MM.1S (cell line): ENCODE data around the gene MICALL1.

ENCODE experiments used
- DNase-seq: peaks from one replicate; pipeline ENCODE4 v3.0.0-alpha.2; 2015
- H2AFZ ChIP-seq: fragments of 300-600 bp; sonication (generic); 2 replicates; pipeline ENCODE4 v1.6.0; 2016; ENCODE audit warnings: antibody characterized with exemption, low read length
- H3F3A ChIP-seq: fragments of 300-600 bp; sonication (generic); 2 replicates; pipeline ENCODE4 v1.6.1; 2016; ENCODE audit warnings: mild to moderate bottlenecking, antibody characterized with exemption, low read length, moderate library complexity, mixed read lengths; ENCODE audit not compliant: insufficient read depth
- H3K27ac ChIP-seq: fragments of 300-600 bp; sonication (generic); 2 replicates; pipeline ENCODE4 v1.5.1; 2016; ENCODE audit warnings: mild to moderate bottlenecking, low read length
- H3K27me3 ChIP-seq: fragments of 300-600 bp; sonication (generic); replicated peaks from 2 replicates; pipeline ENCODE4 v1.6.0; 2016; ENCODE audit warnings: low read length; ENCODE audit not compliant: insufficient read depth
- H3K36me3 ChIP-seq: fragments of 300-600 bp; sonication (generic); replicated peaks from 2 replicates; pipeline ENCODE4 v1.6.1; 2016; ENCODE audit warnings: mild to moderate bottlenecking, low read length, mixed read lengths; ENCODE audit not compliant: insufficient read depth
- H3K4me1 ChIP-seq: fragments of 300-600 bp; sonication (generic); 2 replicates; pipeline ENCODE4 v1.6.1; 2016; ENCODE audit warnings: low read length, mixed read lengths
- H3K4me2 ChIP-seq: fragments of 300-600 bp; sonication (generic); 2 replicates; pipeline ENCODE4 v1.6.0; 2016; ENCODE audit warnings: low read depth, low read length
- H3K4me3 ChIP-seq: fragments of 300-600 bp; sonication (generic); 2 replicates; pipeline ENCODE4 v1.5.1; 2016; ENCODE audit warnings: low read length, mixed read lengths
- H3K79me2 ChIP-seq: fragments of 300-600 bp; sonication (generic); 2 replicates; pipeline ENCODE4 v1.6.1; 2016; ENCODE audit warnings: mixed run types, low read length, mixed read lengths
- H3K9ac ChIP-seq: fragments of 300-600 bp; sonication (generic); 2 replicates; pipeline ENCODE4 v1.6.1; 2016; ENCODE audit warnings: low read length, mixed read lengths
- H3K9me2 ChIP-seq: fragments of 300-600 bp; sonication (generic); replicated peaks from 2 replicates; pipeline ENCODE4 v1.6.1; 2016; ENCODE audit warnings: mild to moderate bottlenecking, low read length, mixed read lengths; ENCODE audit not compliant: insufficient read depth
- H3K9me3 ChIP-seq: fragments of 300-600 bp; sonication (generic); replicated peaks from 2 replicates; pipeline ENCODE4 v1.6.1; 2016; ENCODE audit warnings: mild to moderate bottlenecking, low read length, mixed read lengths; ENCODE audit not compliant: insufficient read depth
- H4K20me1 ChIP-seq: fragments of 300-600 bp; sonication (generic); 2 replicates; pipeline ENCODE4 v1.6.1; 2016; ENCODE audit warnings: mild to moderate bottlenecking, low read length, moderate library complexity, mixed read lengths; ENCODE audit not compliant: insufficient read depth
- CTCF ChIP-seq: fragments of 300-600 bp; sonication (generic); IDR thresholded peaks from 2 replicates; pipeline ENCODE4 v1.5.1; 2016; ENCODE audit warnings: antibody characterized with exemption, low read length, mixed read lengths
- EZH2 ChIP-seq: fragments of 300-600 bp; sonication (generic); optimal IDR thresholded peaks from 2 replicates; pipeline ENCODE3; 2017; ENCODE audit warnings: low read depth, mild to moderate bottlenecking, antibody characterized with exemption, low read length, mixed read lengths
- EZH2phosphoT487 ChIP-seq: fragments of 300-600 bp; sonication (generic); IDR thresholded peaks from 2 replicates; pipeline ENCODE4 v1.6.1; 2018; ENCODE audit warnings: antibody characterized with exemption, low read length

MICALL1 gene

GRCh38 chr22:37865510-37865909, 40.6 kb upstream of the MICALL1 start:
- Histone ChIP-seq H3K4me1 (no peaks in the 10 kb centered on the region), H3K9ac (no peak overlapping the region), H3K9me3 (no peaks in the 10 kb centered on the region), H3K27me3 (no peaks in the 10 kb centered on the region), H3K36me3 (peaks cover 9% of the 10 kb centered on the region), H3K27ac (no peak overlapping the region), H3K79me2 (peaks cover 46% of the 10 kb centered on the region), H3K9me2 (no peaks in the 10 kb centered on the region), H3F3A (peaks cover 11% of the 10 kb centered on the region; the same call in 1 of the 2 replicates), H2AFZ (no peak overlapping the region), H4K20me1 (no peaks in the 10 kb centered on the region), H3K4me2 (no peak overlapping the region), H3K4me3 (no peak overlapping the region)
- no peak for TF ChIP-seq EZH2phosphoT487
- no peak for DNase-seq

GRCh38 chr22:37870273-37870672, 35.8 kb upstream of the MICALL1 start:
- H3K4me2 ChIP-seq, result no peak overlapping the region
- no peak overlapping the region for H3K4me3 ChIP-seq
- no peaks in the 10 kb centered on the region for H3F3A ChIP-seq
- no peaks in the 10 kb centered on the region for H3K27me3 ChIP-seq
- no peak for DNase-seq
- H3K4me1 ChIP-seq, result no peaks in the 10 kb centered on the region
- no peak overlapping the region for H3K9ac ChIP-seq
- H2AFZ ChIP-seq, result no peak overlapping the region
- peaks cover 12% of the 10 kb centered on the region for H3K36me3 ChIP-seq
- H3K79me2 ChIP-seq, result peaks cover 32% of the 10 kb centered on the region
- no peak for TF ChIP-seq CTCF
- no peak for TF ChIP-seq EZH2phosphoT487
- no peak for TF ChIP-seq EZH2
- no peaks in the 10 kb centered on the region for H3K9me2 ChIP-seq
- no peak overlapping the region for H3K27ac ChIP-seq
- H3K9me3 ChIP-seq, result no peaks in the 10 kb centered on the region
- H4K20me1 ChIP-seq, result no peaks in the 10 kb centered on the region

GRCh38 chr22:37880668-37881440, 25.2 kb upstream of the MICALL1 start:
- Histone ChIP-seq H4K20me1 (no peaks in the 10 kb centered on the region), H2AFZ (no peak overlapping the region), H3K9ac (no peak overlapping the region), H3K27ac (no peak overlapping the region), H3F3A (no peaks in the 10 kb centered on the region), H3K4me3 (no peak overlapping the region), H3K36me3 (peaks cover 3% of the 10 kb centered on the region; the same call in 1 of the 2 replicates), H3K4me1 (no peaks in the 10 kb centered on the region), H3K27me3 (no peaks in the 10 kb centered on the region), H3K9me2 (no peaks in the 10 kb centered on the region), H3K79me2 (peaks cover 36% of the 10 kb centered on the region), H3K9me3 (no peaks in the 10 kb centered on the region), H3K4me2 (no peak overlapping the region)
- DNase-seq, result no peak
- TF ChIP-seq EZH2phosphoT487 (no peak), CTCF (no peak), EZH2 (no peak)

- H3K9me2 ChIP-seq, result no peaks in the 10 kb centered on the region
- no peaks in the 10 kb centered on the region for H3K9me3 ChIP-seq
- H3K9ac ChIP-seq, result no peak overlapping the region
- no peaks in the 10 kb centered on the region for H3K4me1 ChIP-seq
- peaks cover 10% of the 10 kb centered on the region for H3K36me3 ChIP-seq
- H3K27me3 ChIP-seq, result no peaks in the 10 kb centered on the region
- no peak overlapping the region for H3K4me3 ChIP-seq
- H3F3A ChIP-seq, result no peaks in the 10 kb centered on the region
- no peak overlapping the region for H2AFZ ChIP-seq
- no peak overlapping the region for H3K4me2 ChIP-seq
- TF ChIP-seq EZH2phosphoT487 (no peak), CTCF (no peak), EZH2 (no peak)
- peaks cover 33% of the 10 kb centered on the region for H3K79me2 ChIP-seq
- no peak overlapping the region for H3K27ac ChIP-seq
- no peaks in the 10 kb centered on the region for H4K20me1 ChIP-seq
- DNase-seq, result no peak
Observed at GRCh38 chr22:37884420-37884819, 21.7 kb upstream of the MICALL1 start.
